Esophagus squamous epithelium (tissue), 4 donors: Measurements from ENCODE around the gene NUP205.

Experiments used
- CTCF ChIP-seq, 6 experiments: fragments of 450-650 bp in 4 of 6; fragments of 200-600 bp in 2 of 6; sonication (generic) in 2 of 6; IDR thresholded peaks; one replicate each; pipeline ENCODE4 v1.5.1; 2016 to 2019; ENCODE audit warnings: antibody characterized with exemption in 6 of 6, mild to moderate bottlenecking in 4 of 6, moderate library complexity in 4 of 6
- POLR2A ChIP-seq, 4 donors: fragments of 450-650 bp; IDR thresholded peaks; one replicate each; pipeline ENCODE4 v1.6.1; 2017; ENCODE audit warnings: antibody characterized with exemption in 4 of 4, mild to moderate bottlenecking in 4 of 4, moderate library complexity in 3 of 4

- TF ChIP-seq CTCF (IDR thresholded peaks at IDR 0.05): peak in 3 of 6 experiments; percentile 90 to 96 (median 94)
- peak in 2 of 4 donors; percentile 89 to 97 for TF ChIP-seq POLR2A (IDR thresholded peaks at IDR 0.05)
Measured at GRCh38 chr7:135662373-135663114, 104.8 kb downstream of the NUP205 start, which contains the start of gene STMP1.
